Mesothelial cell of epicardium (in vitro differentiated cells): ENCODE results near the gene CNNM4. TPM values are rescaled to one million over a fixed set of nuclear protein-coding genes. Genes with fewer than 3 reads are reported as not detected.

Experiments
- DNase-seq, 2 experiments: peaks; one replicate each; pipeline ENCODE4 v3.0.0; 2021; ENCODE audit warnings: low spot score in 2 of 2; ENCODE audit not compliant: unreplicated experiment in 2 of 2
- H3K27ac Mint-ChIP-seq: 2 replicates; pipeline ENCODE4 v1.8.0; 2021; ENCODE audit warnings: mixed read lengths
- H3K27me3 Mint-ChIP-seq: 2 replicates; pipeline ENCODE4 v1.8.0; 2021; ENCODE audit warnings: low read depth, mixed read lengths
- H3K36me3 Mint-ChIP-seq: 2 replicates; pipeline ENCODE4 v1.8.0; 2021; ENCODE audit warnings: mixed read lengths
- H3K4me1 Mint-ChIP-seq: 2 replicates; pipeline ENCODE4 v1.8.0; 2021; ENCODE audit warnings: mixed read lengths
- H3K4me3 Mint-ChIP-seq: 2 replicates; pipeline ENCODE4 v1.8.0; 2021; ENCODE audit warnings: mild to moderate bottlenecking, moderate library complexity, mixed read lengths
- H3K9me3 Mint-ChIP-seq: 2 replicates; pipeline ENCODE4 v1.8.0; 2021; ENCODE audit warnings: mixed read lengths
- CTCF ChIP-seq: fragments of 200-600 bp; sonication (generic); IDR thresholded peaks from one replicate; pipeline ENCODE4 v1.5.0; 2021; ENCODE audit warnings: antibody characterized with exemption; ENCODE audit not compliant: unreplicated experiment
- total RNA-seq: library from RNA; stranded (reverse); gene quantifications from 3 replicates; pipeline ENCODE4 v1.2.1, GENCODE V29; 2021

The CNNM4 gene
- total RNA-seq, 1 donor from 2014 or later: 20.0 TPM

- Mint-ChIP-seq H3K36me3 (no peaks in the 10 kb centered on the region), H3K4me3 (peak overlapping the region; percentile 87), H3K27ac (peak overlapping the region; percentile 93), H3K4me1 (peaks cover 60% of the 10 kb centered on the region), H3K9me3 (no peaks in the 10 kb centered on the region), H3K27me3 (no peaks in the 10 kb centered on the region)
- no peak for TF ChIP-seq CTCF
- DNase-seq: peak in 1 of 2 experiments; percentile 42
Measured at GRCh38 chr2:96764253-96764637, 3.5 kb downstream of the CNNM4 start.

- no peak for TF ChIP-seq CTCF
- Mint-ChIP-seq H3K27ac (no peak overlapping the region), H3K27me3 (no peaks in the 10 kb centered on the region), H3K36me3 (no peaks in the 10 kb centered on the region), H3K9me3 (no peaks in the 10 kb centered on the region), H3K4me3 (no peak overlapping the region), H3K4me1 (peaks cover 64% of the 10 kb centered on the region)
- DNase-seq: no peak
Measured at GRCh38 chr2:96767135-96767871, 6.6 kb downstream of the CNNM4 start.

GRCh38 chr2:96768083-96768561 is 7.4 kb downstream of the CNNM4 start:
- TF ChIP-seq CTCF: no peak
- H3K9me3 Mint-ChIP-seq: no peaks in the 10 kb centered on the region
- no peak for DNase-seq
- H3K4me3 Mint-ChIP-seq: no peak overlapping the region
- H3K4me1 Mint-ChIP-seq: peaks cover 62% of the 10 kb centered on the region
- H3K27me3 Mint-ChIP-seq: no peaks in the 10 kb centered on the region
- H3K27ac Mint-ChIP-seq: peak overlapping the region; percentile 10
- H3K36me3 Mint-ChIP-seq: no peaks in the 10 kb centered on the region

- no peaks in the 10 kb centered on the region for H3K36me3 Mint-ChIP-seq
- peak overlapping the region; percentile 5 for H3K4me3 Mint-ChIP-seq
- peak overlapping the region; percentile 82 for H3K27ac Mint-ChIP-seq
- H3K4me1 Mint-ChIP-seq: peaks cover 50% of the 10 kb centered on the region
- no peaks in the 10 kb centered on the region for H3K9me3 Mint-ChIP-seq
- no peaks in the 10 kb centered on the region for H3K27me3 Mint-ChIP-seq
- TF ChIP-seq CTCF: no peak
- no peak for DNase-seq
Measured at GRCh38 chr2:96769814-96770213, 9.1 kb downstream of the CNNM4 start.

- DNase-seq: no peak
- Mint-ChIP-seq H3K36me3 (no peaks in the 10 kb centered on the region), H3K4me1 (peaks cover 50% of the 10 kb centered on the region), H3K27me3 (no peaks in the 10 kb centered on the region), H3K9me3 (no peaks in the 10 kb centered on the region), H3K4me3 (peak overlapping the region; percentile 5), H3K27ac (peak overlapping the region; percentile 82)
- no peak for TF ChIP-seq CTCF
Measured at GRCh38 chr2:96770442-96771202, 9.9 kb downstream of the CNNM4 start.
